Left forelimb (tissue), 1 donor: ENCODE measurements around the gene SUPT6H.

Experiments used
- DNase-seq: peaks from one replicate; pipeline ENCODE4 v3.0.0-alpha.2; 2018; ENCODE audit warnings: low spot score

SUPT6H gene

GRCh38 chr17:28702026-28702751 is 40.2 kb downstream of the SUPT6H start:
- no peak for DNase-seq

GRCh38 chr17:28702752-28703150 is 40.7 kb downstream of the SUPT6H start:
- no peak for DNase-seq

- DNase-seq = no peak
Measured at GRCh38 chr17:28703552-28704218, 41.7 kb downstream of the SUPT6H start.

- DNase-seq = no peak
Measured at GRCh38 chr17:28704219-28704858, 42.3 kb downstream of the SUPT6H start.

GRCh38 chr17:28705074-28705659 is 43.2 kb downstream of the SUPT6H start:
- DNase-seq = no peak

GRCh38 chr17:28705728-28706334 is 43.8 kb downstream of the SUPT6H start:
- DNase-seq = no peak

GRCh38 chr17:28706471-28707338 is 44.7 kb downstream of the SUPT6H start:
- no peak for DNase-seq

GRCh38 chr17:28707339-28707720 is 45.3 kb downstream of the SUPT6H start:
- no peak for DNase-seq

- peak; percentile 97 for DNase-seq
Measured at GRCh38 chr17:28710861-28711722, 49.1 kb downstream of the SUPT6H start.

GRCh38 chr17:28711723-28712031 is 49.7 kb downstream of the SUPT6H start, which contains the start of gene PROCA1:
PROCA1 (minus strand) TSS chr17:28711888; CDS start chr17:28711660, 228 bp downstream.
- no peak for DNase-seq

GRCh38 chr17:28712032-28712704 is 50.2 kb downstream of the SUPT6H start:
- DNase-seq = peak; percentile 74

- DNase-seq = no peak
Measured at GRCh38 chr17:28712705-28713415, 50.9 kb downstream of the SUPT6H start.

GRCh38 chr17:28714281-28714680 is 52.3 kb downstream of the SUPT6H start:
- DNase-seq = no peak

GRCh38 chr17:28715217-28715616 is 53.2 kb downstream of the SUPT6H start:
- no peak for DNase-seq

- DNase-seq = no peak
Measured at GRCh38 chr17:28716740-28717577, 55.0 kb downstream of the SUPT6H start.

GRCh38 chr17:28717578-28718332 is 55.8 kb downstream of the SUPT6H start, which contains the start of gene RAB34:
RAB34 (minus strand) TSS chr17:28717868; CDS start chr17:28717266, 602 bp downstream.
- peak; percentile 94 for DNase-seq

- no peak for DNase-seq
Measured at GRCh38 chr17:28718333-28719020, 56.5 kb downstream of the SUPT6H start.
